Loucy (cell line): Measurements from ENCODE around the gene RHOD.

Source experiments
- EZH2phosphoT487 ChIP-seq: fragments of 200-600 bp; IDR thresholded peaks from 2 replicates; pipeline ENCODE4 v1.6.1; 2018; ENCODE audit warnings: antibody characterized with exemption, mild to moderate bottlenecking, moderate library complexity, borderline replicate concordance
- TF ChIP-seq, protein P1 (sequence below): fragments of 200-600 bp; sonication (generic); conservative IDR thresholded peaks from 2 replicates; pipeline ENCODE4 v1.5.1; 2014; ENCODE audit warnings: mild to moderate bottlenecking, antibody characterized with exemption, low read length

DNA sequence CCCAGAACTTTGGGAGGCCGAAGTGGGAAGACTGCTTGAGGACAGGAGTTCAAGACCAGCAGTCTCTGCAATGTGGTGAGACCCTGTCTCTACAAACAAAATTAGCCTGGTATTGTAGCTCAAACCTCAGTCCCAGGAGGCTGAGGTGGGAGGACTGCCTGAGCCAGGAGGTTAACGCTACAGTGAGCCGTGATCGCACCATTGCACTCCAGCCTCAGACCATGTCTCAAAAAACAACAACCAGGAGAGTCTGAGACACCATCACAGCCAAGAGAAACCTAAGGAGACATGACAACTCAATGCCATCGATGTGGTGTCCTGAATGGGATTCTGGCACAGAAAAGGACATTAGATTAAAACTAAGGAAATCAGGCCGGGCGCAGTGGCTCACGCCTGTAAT lies 34.1 kb downstream of the RHOD start:
- TF ChIP-seq, protein P1, sequence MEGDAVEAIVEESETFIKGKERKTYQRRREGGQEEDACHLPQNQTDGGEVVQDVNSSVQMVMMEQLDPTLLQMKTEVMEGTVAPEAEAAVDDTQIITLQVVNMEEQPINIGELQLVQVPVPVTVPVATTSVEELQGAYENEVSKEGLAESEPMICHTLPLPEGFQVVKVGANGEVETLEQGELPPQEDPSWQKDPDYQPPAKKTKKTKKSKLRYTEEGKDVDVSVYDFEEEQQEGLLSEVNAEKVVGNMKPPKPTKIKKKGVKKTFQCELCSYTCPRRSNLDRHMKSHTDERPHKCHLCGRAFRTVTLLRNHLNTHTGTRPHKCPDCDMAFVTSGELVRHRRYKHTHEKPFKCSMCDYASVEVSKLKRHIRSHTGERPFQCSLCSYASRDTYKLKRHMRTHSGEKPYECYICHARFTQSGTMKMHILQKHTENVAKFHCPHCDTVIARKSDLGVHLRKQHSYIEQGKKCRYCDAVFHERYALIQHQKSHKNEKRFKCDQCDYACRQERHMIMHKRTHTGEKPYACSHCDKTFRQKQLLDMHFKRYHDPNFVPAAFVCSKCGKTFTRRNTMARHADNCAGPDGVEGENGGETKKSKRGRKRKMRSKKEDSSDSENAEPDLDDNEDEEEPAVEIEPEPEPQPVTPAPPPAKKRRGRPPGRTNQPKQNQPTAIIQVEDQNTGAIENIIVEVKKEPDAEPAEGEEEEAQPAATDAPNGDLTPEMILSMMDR, result no peak
- TF ChIP-seq EZH2phosphoT487, result no peak
